ENCODE measurements around the gene FAH.

DNA sequence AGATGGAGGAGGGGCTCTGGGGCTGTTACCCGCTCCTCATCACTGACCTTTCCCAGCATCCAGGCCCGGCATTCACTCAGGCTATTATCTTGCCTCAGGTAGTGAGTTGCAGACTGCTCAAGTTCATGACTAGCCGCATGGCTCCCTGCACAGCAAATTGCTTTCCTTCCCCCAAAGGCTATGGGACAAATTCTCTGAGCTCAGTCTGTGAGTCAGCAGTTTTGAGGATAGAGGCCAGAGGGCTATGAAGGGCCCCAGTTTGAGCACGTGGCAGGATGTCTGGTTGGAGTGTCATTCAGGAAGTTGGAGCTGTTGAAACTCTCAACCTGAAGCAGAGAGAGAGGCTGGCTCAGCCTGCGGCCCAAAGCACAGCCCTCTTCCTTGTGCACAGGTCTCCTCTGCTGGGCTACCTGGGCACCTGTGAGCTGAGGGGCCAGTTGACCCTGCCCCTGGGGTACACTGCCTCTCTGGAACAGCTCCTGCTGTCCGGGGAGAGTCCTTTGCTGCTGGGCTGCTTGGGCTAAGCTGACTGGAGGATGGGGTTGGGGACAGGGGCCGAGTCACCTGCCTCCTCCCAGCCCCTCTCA lies 7.9 kb downstream of the FAH start:
- TF ChIP-seq, protein P1, sequence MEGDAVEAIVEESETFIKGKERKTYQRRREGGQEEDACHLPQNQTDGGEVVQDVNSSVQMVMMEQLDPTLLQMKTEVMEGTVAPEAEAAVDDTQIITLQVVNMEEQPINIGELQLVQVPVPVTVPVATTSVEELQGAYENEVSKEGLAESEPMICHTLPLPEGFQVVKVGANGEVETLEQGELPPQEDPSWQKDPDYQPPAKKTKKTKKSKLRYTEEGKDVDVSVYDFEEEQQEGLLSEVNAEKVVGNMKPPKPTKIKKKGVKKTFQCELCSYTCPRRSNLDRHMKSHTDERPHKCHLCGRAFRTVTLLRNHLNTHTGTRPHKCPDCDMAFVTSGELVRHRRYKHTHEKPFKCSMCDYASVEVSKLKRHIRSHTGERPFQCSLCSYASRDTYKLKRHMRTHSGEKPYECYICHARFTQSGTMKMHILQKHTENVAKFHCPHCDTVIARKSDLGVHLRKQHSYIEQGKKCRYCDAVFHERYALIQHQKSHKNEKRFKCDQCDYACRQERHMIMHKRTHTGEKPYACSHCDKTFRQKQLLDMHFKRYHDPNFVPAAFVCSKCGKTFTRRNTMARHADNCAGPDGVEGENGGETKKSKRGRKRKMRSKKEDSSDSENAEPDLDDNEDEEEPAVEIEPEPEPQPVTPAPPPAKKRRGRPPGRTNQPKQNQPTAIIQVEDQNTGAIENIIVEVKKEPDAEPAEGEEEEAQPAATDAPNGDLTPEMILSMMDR (IDR thresholded peaks at IDR 0.05), result no peak
- no peak for TF ChIP-seq ZFX (IDR thresholded peaks at IDR 0.05; ENCODE audit: borderline replicate concordance)

Measured in 22Rv1 (cell line).